ENCODE measurements around the gene RRBP1.

Gene RRBP1

GRCh38 chr20:17619351-17620093 lies 62.5 kb downstream of the RRBP1 start:
- DNase-seq: peak; percentile 13

DNA sequence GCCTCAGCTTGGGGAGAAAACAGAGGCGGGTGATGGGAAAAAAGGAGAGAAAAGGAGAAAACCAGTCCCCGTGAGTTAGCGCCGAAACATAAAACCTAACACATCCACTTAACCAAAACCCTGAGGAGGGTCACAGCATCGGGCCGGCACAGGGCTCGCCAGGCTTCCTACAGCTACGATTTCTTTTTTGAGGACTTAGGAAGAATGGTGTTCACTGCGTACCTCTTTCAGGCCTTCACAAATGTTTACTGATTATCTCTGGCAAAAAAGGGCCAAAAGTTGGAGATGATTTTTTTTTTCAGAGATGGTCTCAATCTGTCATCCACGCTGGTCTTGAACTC lies 63.4 kb downstream of the RRBP1 start:
- no peak for DNase-seq

- peak; percentile 12 for DNase-seq
Observed at GRCh38 chr20:17617868-17618672, 64.0 kb downstream of the RRBP1 start.

DNA sequence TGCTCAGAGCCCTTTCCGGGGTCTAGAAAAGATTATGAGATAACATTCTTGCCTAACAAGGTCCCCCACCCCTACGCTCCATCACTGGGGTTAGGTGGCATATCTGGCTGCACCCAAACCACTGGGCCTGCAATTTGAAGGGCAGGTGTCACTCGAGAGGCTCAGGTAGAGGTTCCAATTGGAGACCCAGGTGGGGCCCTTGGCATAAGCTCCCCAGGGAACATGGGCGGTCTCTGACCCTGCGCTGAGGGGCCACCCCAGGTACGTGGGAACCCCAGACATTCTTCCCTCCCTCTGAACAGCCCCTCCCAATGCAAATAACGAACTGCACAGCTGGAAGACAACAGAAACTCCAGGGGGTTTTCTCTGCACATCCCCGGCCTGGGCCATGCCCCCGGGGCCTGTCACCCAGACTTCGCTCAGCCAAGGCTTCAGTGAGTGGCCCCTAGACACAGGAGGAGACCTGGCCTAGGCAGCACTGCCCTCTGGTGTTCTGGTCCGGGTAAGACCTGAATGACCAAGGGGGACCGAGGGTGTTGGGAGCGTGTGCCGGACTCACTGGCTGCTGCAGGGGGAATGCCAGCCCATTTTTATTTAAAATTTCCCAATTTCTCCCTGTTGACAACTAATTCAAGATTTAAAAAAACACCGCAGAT lies 64.7 kb downstream of the RRBP1 start:
- DNase-seq: peak; percentile 50

DNA sequence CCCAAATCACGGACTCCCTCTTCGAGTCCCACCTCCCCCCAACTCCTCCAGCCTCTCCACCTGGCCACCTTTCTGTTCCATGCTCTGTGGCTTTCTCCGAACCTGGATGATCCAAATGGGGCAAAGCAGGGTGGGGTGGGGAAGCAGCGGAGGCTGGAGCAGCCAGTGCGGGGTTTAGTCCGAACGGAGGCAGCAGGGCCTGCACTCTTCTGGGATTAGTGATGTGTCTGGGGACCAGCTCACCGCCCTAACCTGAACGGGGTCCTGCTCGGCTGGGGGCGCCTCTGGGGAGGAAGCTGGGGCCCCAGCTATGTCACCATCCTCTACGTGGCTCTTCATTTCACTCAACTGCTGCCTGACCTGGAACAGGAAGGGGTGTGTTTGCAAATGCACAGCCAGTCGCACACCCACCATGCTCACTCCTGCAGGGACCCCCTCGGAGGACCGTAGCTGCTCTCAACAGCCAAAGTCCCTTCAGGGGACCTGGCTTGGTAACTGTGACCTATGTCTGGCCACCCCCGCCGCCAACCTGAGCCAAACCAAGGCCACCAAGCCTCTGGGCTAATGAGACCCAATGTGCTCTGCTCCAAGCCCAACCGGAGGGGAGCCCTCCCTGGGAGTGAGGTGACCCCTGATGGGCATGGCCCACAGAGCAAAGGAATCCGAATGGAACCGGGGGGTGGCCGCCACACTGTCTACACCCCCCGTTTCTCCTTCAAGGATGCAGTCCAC lies 65.4 kb downstream of the RRBP1 start:
- DNase-seq: peak; percentile 14

GRCh38 chr20:17615645-17616479 lies 66.2 kb downstream of the RRBP1 start:
- DNase-seq: peak; percentile 14

DNA sequence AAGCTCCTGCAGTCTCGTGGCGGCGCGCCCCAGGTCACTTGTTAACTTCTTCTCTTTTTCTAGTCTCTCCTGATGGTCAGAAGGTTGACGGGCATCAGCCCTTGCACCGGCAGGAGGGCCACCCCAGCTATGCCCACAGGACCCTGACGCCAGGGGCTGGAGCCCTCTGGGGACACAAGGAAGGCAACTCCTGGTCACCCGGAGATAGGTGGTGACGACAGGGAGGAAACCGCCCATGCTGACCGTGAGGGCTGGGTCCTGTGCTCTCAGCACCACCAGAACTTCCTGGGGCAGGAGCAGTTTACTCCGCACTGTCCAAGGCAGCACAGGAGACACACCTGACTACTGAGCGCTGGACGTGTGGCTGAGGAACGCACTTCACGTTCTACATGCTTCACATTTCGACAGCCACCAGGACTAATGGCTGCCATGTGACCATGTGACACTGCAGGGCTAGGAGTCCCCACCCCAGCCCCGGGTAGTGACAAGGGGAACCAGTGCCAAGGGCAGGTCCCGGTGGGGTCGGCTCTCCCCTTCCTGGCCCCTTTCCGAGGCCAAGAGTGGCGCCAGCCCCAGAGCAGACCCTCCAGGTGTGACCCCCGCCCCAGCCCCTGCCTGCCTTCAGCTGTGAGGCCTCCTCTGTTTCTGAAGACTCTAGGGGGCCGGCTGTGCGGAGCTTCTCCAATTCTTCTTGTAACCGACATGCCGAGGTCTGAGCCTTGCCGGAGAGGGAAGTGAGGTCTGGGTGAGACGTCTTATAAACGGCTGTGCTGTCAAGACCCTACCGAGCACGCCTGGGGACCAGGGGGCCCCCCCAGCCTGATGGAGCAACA lies 67.0 kb downstream of the RRBP1 start:
- DNase-seq: peak; percentile 13

DNA sequence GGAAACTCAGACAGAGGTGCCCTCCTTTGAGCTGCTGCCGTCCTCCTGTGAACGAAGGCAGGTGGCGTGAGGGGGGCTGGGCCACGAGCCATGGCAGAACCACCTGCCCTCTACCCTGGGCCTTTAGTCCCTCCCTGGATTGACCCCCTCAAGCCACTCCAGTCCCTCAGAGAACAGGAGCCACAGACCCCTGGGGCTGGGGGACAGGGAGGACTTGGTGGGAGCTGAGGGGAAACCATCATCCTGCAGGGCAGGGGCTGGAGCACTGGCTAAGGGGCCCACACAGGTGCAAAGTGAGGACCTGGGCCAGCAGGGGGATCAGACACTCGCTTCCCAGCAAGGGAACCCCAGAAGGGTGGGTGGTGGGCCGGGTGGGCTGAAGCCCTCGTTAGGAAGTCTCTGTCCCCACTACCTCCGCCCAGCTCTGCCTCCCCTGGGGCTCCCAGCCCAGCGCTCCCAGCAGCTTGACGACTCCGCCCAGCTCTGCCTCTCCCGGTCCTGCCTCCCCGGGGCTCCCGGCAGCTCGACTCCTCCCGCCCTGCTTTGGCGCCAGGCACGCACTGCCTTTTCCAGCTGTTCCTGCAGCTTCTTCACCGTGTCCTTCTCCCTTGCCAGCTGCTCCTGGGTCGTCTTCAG lies 67.7 kb downstream of the RRBP1 start:
- peak; percentile 13 for DNase-seq

- DNase-seq: no peak
Observed at GRCh38 chr20:17613328-17614175, 68.5 kb downstream of the RRBP1 start.

DNA sequence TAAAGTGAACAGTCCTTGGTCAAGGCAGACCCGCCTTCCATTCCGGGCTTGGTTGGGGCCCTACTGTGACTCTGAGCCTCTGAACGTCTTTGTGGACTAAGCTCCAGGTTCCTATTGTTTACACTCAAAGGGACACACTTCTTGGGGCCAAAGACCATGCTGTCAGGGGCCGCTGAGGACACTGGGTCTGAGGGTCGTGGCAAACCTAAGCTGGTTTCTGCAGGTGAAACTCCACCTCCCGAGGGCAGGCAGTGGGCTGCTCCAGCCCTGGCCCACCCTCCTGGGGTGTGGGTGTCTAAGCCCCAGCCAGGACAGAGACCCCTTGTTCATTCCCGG lies 69.1 kb downstream of the RRBP1 start:
- no peak for DNase-seq

DNA sequence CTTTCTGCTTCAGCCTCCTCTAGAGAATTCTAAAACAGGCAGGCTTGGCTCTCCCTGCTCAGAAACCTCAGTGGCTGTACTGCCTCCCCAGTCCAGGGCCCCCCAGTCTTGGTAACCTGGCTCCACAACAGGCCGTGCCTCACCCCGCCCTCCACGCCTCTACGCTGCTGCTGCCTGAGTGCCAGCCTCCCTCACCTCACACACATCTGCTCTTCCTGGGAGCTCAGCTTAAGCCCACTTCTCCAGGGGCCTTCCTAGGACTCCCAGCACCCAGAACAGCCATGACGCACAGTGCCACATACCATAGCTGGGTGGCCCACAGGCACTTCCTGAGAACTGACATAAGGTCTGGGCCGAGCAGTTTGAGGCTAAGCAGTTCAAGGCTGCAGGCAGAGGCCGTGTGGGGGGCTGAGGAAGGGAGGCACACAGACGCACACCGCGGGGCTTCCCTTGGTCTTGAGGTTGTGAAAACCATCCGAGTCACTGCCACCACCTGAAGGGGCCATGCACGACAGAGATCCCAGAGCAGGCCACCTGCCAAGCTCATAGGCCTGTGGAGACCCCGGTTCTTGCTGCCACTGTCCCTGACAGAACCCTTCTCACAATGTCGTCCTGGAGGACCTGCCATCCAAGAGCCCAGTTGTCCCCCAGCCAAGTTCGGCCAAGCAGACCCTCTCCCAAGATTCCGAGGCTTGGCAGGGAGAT lies 69.6 kb downstream of the RRBP1 start:
- DNase-seq: peak; percentile 37

DNA sequence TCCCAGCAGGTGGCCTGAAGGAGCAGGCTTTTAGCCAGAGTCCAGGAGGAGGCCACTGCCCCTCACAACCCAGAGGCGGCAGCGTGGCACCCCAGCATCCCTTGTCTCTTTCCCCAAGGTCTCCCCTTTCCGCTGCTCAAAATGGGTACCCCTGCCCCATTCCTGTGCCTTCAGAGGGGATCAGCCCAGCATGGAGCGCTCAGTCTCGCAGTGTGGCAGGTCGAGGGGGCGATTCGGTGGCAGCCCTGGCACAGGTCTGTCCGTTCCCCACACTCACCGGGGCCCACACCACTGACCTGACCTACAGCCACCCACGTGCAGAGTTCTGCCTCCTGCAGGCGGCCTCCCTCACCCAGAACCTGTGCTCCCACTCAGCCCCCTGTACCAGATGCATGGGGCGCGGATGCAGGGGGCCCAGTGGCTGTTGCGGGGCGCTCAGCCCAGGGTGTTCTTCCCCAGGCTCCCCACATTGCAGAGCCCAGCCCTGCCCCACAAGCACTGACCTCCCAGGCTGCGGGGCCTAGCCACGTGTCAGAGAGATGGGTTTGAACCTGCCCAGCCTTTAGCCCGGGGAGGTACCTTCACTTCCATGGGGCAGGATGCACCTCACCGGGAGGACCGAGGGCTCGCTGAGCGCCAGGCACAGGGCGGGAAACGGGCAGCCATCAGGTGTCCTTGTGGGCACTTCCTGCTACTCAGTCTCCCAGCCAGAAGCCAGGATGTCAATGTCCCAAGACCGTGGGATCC lies 70.3 kb downstream of the RRBP1 start:
- DNase-seq: no peak

- DNase-seq: no peak
Observed at GRCh38 chr20:17611290-17611539, 70.8 kb downstream of the RRBP1 start.

DNA sequence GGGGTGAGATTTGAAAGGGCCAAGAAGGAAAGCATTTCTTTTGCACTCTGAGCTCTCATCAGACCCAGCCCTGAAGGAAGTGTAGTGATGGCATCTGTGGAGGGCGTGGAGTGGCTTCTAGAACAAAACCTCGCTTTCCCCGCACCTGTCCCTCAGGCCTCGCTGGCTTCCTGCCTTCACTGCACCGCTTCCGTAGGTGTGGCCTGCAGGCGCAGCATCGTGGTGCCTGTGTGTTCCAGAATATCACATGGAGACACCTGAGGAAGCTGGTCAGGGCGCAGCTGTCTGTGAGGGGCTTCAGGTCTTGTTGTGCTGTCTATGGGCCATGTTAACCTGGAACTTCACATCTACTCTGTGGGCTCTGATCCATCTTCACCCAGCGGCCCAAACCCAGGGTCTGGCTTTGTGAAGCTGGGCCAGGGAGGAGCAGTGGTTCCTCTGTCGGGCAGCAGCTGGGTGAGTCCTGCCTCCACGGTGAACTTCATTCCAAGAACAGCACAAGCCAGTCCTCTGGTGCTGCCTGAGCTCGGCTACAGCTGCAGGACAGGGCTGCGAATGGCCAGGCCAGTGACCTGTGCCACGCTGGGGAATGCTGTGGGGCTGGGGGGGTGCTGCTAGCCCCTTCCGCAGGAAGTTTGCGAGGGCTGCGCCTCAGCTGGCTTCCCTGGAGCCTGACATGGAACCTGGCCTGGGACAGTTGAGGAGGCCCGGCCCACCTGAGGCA lies 71.3 kb downstream of the RRBP1 start:
- peak; percentile 43 for DNase-seq

DNA sequence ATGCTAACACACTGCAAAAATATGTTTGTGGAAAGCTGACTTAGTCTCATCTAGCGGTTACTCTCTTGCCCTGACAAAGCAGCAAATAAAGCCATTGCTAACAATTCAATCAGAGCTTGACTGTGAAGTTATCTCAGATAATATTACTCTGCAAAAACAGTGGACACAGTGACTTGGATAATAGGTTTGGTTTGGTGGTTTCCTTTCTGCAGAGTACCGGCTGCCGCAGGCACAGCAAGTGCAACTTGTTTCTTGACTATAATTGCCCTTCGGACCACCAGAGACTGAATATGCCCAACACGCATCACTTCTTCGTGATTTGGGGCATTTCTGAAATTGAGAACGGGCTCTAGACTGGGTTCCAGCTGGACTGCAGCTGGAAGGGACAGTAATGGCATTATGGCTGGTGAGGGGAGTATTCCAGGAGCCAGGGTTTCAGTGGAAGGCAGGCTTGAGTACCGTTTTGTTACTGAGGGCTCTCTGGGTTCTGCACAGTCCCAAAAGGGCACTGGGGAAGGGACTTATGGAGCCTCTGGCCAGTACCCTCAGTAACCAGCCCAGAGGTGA lies 72.1 kb downstream of the RRBP1 start:
- DNase-seq: no peak

DNA sequence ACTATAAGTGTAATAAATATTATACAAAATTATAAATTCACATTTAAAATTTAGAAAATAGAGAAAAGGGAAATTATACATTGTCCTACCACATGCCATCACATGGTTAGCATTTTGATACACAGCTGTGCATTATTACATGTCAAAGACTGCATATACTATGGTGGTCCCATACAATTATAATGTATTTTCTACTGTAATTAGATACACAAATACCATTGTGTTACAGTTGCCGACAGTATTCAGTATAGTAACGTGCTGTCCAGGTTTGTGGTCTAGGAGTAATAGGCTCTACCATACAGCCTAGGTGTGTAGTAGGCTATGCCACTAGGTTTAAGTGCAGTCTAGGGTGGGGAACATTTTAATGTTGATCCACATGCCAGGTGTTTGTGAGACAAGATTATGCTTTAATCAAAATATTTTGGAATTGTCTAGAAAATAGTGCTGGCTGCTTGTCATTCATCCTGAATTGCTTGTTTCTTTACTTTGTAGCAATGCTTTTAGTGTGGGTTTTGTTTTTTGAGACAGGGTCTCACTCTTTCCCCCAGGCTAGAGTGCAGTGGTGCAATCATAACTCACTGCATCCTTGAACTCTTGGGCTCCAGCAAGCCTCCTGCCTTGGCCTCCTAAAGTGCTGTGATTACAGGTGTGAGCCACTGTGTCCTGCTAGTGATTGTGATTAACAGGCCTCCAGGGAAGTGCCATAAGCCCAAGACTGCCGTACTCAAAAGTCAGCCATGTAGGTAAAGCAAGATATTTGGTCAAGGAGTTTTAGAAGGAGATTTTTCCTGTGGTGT lies 73.1 kb downstream of the RRBP1 start:
- no peak for DNase-seq

DNA sequence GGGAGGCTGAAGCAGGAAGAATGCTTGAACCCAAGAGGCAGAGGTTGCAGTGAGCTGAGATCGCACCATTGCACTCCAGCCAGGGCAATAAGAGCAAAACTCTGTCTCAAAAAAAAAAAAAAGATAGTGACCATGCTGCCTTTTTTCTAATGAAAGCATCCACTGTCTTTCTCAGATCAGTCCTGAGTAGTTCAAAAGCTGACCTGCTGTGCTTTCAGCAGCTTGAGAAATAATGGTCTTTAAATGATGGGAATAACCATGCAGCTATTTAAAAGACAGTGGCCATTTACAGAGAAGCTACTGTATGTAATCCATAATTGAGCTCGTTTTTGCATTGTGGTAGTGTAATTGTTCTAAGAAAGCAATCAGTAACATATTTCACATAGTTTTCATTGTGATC lies 76.0 kb downstream of the RRBP1 start:
- DNase-seq: no peak
